HG03378 (cell line): ENCODE results near the gene SHLD3.
"Not testable (repeated sequence)": the region's sequence is repeated elsewhere in the genome, so short reads cannot be mapped to it uniquely, and the experiment has no call there.

ENCODE experiments used
- ATAC-seq: cut with Tn5 transposase; IDR thresholded peaks from one replicate; pipeline ENCODE4 v1.9.1; 2021; ENCODE audit warnings: mild to moderate bottlenecking, moderate library complexity; ENCODE audit not compliant: unreplicated experiment

Gene SHLD3

GRCh38 chr5:65624571-65625555 is at the start of gene SHLD3, which contains the start of gene TRAPPC13:
TSS of gene SHLD3 (plus strand) at chr5:65625027. CDS start at chr5:65629588, 4,561 bp downstream.
TSS of gene TRAPPC13 (plus strand) at chr5:65625027. CDS start at chr5:65625061, 34 bp downstream.
- ATAC-seq, result peak; percentile 77

- ATAC-seq, result no peak
Measured at GRCh38 chr5:65577141-65577540, 47.7 kb upstream of the SHLD3 start.

GRCh38 chr5:65588694-65589093 is 36.1 kb upstream of the SHLD3 start:
- no peak for ATAC-seq

- not testable (repeated sequence) for ATAC-seq
Measured at GRCh38 chr5:65601761-65602160, 23.1 kb upstream of the SHLD3 start.

GRCh38 chr5:65611524-65611923 is 13.3 kb upstream of the SHLD3 start:
- ATAC-seq, result no peak

- no peak for ATAC-seq
Measured at GRCh38 chr5:65612298-65612907, 12.4 kb upstream of the SHLD3 start.

- no peak for ATAC-seq
Measured at GRCh38 chr5:65620021-65620420, 4.8 kb upstream of the SHLD3 start.

GRCh38 chr5:65621961-65622360 is 2.9 kb upstream of the SHLD3 start:
- ATAC-seq, result not testable (repeated sequence)

GRCh38 chr5:65623482-65623881 is 1.3 kb upstream of the SHLD3 start:
- no peak for ATAC-seq

- peak; percentile 87 for ATAC-seq
Measured at GRCh38 chr5:65624025-65624570, 729 bp upstream of the SHLD3 start, which contains the start of gene TRIM23. TSS of gene TRIM23 (minus strand) at chr5:65624333. CDS start at chr5:65624274, 59 bp downstream.

GRCh38 chr5:65625743-65626142 is 916 bp downstream of the SHLD3 start:
- no peak for ATAC-seq

GRCh38 chr5:65630981-65631380 is 6.2 kb downstream of the SHLD3 start:
- no peak for ATAC-seq

- no peak for ATAC-seq
Measured at GRCh38 chr5:65640240-65640639, 15.4 kb downstream of the SHLD3 start.

GRCh38 chr5:65646938-65647337 is 22.1 kb downstream of the SHLD3 start:
- no peak for ATAC-seq

- ATAC-seq, result no peak
Measured at GRCh38 chr5:65647941-65648340, 23.1 kb downstream of the SHLD3 start.

GRCh38 chr5:65651144-65651543 is 26.3 kb downstream of the SHLD3 start:
- no peak for ATAC-seq

GRCh38 chr5:65654713-65655112 is 29.9 kb downstream of the SHLD3 start:
- ATAC-seq, result no peak

- no peak for ATAC-seq
Measured at GRCh38 chr5:65663804-65664521, 39.1 kb downstream of the SHLD3 start.

GRCh38 chr5:65668696-65669095 is 43.9 kb downstream of the SHLD3 start:
- no peak for ATAC-seq

GRCh38 chr5:65672796-65673195 is 48.0 kb downstream of the SHLD3 start:
- no peak for ATAC-seq

- ATAC-seq, result no peak
Measured at GRCh38 chr5:65674749-65675148, 49.9 kb downstream of the SHLD3 start.
